Adipose tissue (tissue), 3 donors: ENCODE measurements around the gene ZNF226. TPM values are rescaled to one million over a fixed set of nuclear protein-coding genes. Genes with fewer than 3 reads are reported as not detected.
"Not testable (repeated sequence)": the region's sequence is repeated elsewhere in the genome, so short reads cannot be mapped to it uniquely, and the experiment has no call there.

Experiments
- H3K27ac ChIP-seq: one replicate; pipeline ENCODE4 v1.5.1; 2013; ENCODE audit warnings: low read depth, low read length
- WGBS, 3 donors: extraction: QIAGEN DNeasy Blood & Tissue Kit; methylation state at CpG; one replicate each; pipeline ENCODE4 v1.1.7; 2013; 5-methylcytosine and 5-hydroxymethylcytosine counted together
- polyA plus RNA-seq, 3 donors: library from polyadenylated mRNA; stranded (reverse); fragments of 200-250 nt; gene quantifications; one replicate each; pipeline ENCODE4 v1.2.3, GENCODE V29; 2013
- donor health status: healthy with polysubstance abuse.
- donor health status: Bipolar disorder and iron deficiency.
- donor health status: healthy.

Gene ZNF226
- polyA plus RNA-seq = 10 to 100 TPM in 1 of 3 donors, 1 to 10 TPM in 2; 5.3 to 15.2 (median 8.4) TPM

- 0 to 1% (median 1%) methylated on average over 32 of the region's 32 CpGs for WGBS, 3 donors
- peak within 1 kb of the TSS; percentile 83 for H3K27ac ChIP-seq
Measured at GRCh38 chr19:44164673-44165512, at the start of gene ZNF226. TSS of gene ZNF226 (plus strand) at chr19:44165100. CDS start at chr19:44170081, 4,981 bp downstream.

DNA sequence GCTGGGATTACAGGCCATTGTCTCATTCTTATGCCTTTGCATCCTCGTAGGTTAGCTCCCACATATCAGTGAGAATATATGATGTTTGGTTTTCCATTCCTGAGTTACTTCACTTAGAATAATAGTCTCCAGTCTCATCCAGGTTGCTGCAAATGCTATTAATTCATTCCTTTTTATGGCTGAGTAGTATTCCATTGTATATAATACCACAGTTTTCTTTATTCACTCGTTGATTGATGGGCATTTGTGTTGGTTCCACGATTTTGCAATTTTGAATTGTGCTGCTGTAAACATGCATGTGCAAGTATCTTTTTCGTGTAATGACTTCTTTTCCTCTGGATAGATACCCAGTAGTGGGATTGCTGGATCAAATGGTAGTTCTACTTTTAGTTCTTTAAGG lies 43.7 kb upstream of the ZNF226 start:
- not testable (repeated sequence) for H3K27ac ChIP-seq
- 93 to 95% (median 94%) methylated on average over 4 of the region's 4 CpGs for WGBS, 3 donors

DNA sequence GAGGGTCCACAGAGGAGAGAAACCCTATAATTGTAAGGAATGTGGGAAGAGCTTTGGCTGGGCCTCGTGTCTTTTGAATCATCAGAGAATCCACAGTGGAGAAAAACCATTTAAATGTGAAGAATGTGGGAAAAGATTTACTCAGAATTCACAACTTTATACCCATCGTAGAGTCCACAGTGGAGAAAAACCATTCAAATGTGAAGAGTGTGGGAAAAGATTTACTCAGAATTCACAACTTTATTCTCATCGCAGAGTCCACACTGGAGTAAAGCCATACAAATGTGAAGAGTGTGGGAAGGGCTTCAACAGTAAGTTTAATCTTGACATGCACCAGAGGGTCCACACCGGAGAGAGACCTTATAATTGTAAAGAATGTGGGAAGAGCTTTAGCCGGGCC lies 32.9 kb upstream of the ZNF226 start:
- 95 to 98% (median 97%) methylated on average over 5 of the region's 5 CpGs for WGBS, 3 donors
- no peak overlapping the region for H3K27ac ChIP-seq

- 0 to 1% (median 0%) methylated on average over 52 of the region's 52 CpGs for WGBS, 3 donors
- no peak within 1 kb of the TSS for H3K27ac ChIP-seq
Measured at GRCh38 chr19:44141191-44142058, 23.5 kb upstream of the ZNF226 start, which contains the start of gene ZNF234. TSS of gene ZNF234 (plus strand) at chr19:44141554. CDS start at chr19:44144633, 3,079 bp downstream.

DNA sequence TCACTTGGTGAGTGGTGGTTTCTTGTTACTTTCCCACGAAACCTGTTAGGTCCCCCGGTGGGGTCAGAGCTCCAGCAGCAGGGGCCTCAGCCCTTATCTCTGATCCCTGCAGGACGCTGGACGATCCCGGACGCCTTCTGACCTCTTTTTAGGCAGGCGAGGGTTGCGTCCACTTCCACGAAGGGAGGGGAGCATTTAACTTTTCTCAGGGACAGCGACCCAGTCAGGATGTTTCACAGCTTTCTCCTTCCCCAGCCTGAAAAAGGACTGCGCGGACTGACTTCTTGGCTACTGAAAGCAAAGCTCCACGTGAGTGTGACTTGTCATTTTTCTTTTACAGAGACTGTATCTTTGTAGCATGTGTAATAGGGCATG lies 22.9 kb upstream of the ZNF226 start:
- no peak overlapping the region for H3K27ac ChIP-seq
- 4 to 12% (median 8%) methylated on average over 13 of the region's 13 CpGs for WGBS, 3 donors

GRCh38 chr19:44149776-44150175 lies 15.1 kb upstream of the ZNF226 start:
- WGBS, 3 donors = 96 to 98% (median 97%) methylated on average over 4 of the region's 4 CpGs
- no peak overlapping the region for H3K27ac ChIP-seq

- 93 to 96% (median 95%) methylated on average over 5 of the region's 5 CpGs for WGBS, 3 donors
- H3K27ac ChIP-seq = no peak overlapping the region
Measured at GRCh38 chr19:44151491-44151890, 13.4 kb upstream of the ZNF226 start.

DNA sequence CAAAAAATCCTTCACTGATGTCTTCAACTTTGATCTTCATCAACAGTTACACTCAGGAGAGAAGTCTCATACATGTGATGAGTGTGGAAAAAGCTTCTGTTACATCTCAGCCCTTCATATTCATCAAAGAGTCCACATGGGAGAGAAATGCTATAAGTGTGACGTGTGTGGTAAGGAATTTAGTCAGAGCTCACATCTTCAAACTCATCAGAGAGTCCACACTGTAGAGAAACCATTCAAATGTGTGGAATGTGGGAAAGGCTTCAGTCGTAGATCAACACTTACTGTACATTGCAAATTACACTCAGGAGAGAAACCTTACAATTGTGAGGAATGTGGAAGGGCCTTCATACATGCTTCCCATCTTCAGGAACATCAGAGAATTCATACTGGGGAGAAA lies 8.4 kb upstream of the ZNF226 start:
- WGBS, 3 donors = 92 to 99% (median 97%) methylated on average over 2 of the region's 2 CpGs

DNA sequence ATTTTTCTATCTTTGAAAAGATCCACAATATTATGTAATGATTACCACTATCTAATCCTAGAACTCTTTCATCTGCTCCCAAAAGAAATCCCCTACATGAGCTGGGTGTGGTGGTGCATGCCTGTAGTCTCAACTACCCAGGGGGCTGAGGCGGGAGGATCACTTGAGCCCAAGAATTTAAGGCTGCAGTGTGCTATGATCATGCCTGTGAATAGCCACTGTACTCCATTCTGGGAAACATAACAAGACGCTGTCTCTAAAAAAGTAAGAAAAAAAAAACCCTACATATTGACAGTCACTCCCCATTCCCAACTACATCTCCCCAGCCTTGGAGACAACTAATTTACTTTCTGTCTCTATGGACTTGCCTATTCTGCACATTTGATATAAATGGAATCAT lies 1.1 kb upstream of the ZNF226 start:
- 94 to 98% (median 95%) methylated on average over 2 of the region's 2 CpGs for WGBS, 3 donors
- H3K27ac ChIP-seq = no peak overlapping the region

More for the DNA sequence above, 8.4 kb upstream of the ZNF226 start:
- no peak overlapping the region for H3K27ac ChIP-seq

GRCh38 chr19:44164327-44164672 lies 600 bp upstream of the ZNF226 start:
- 59 to 74% (median 72%) methylated on average over 3 of the region's 3 CpGs for WGBS, 3 donors
- no peak overlapping the region for H3K27ac ChIP-seq

- H3K27ac ChIP-seq = not testable (repeated sequence)
- 98 to 99% (median 98%) methylated on average over 6 of the region's 6 CpGs for WGBS, 3 donors
Measured at GRCh38 chr19:44170660-44171059, 5.8 kb downstream of the ZNF226 start.

DNA sequence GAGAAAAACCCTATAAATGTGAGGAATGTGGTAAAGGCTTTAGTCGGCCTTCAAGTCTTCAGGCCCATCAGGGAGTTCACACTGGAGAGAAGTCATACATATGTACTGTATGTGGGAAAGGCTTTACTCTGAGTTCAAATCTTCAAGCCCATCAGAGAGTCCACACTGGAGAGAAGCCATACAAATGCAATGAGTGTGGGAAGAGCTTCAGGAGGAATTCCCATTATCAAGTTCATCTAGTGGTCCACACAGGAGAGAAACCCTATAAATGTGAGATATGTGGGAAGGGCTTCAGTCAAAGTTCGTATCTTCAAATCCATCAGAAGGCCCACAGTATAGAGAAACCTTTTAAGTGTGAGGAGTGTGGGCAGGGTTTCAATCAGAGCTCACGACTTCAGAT lies 11.7 kb downstream of the ZNF226 start:
- no peak overlapping the region for H3K27ac ChIP-seq
- WGBS, 3 donors = 96 to 99% (median 96%) methylated on average over 3 of the region's 3 CpGs

GRCh38 chr19:44180968-44181367 lies 16.1 kb downstream of the ZNF226 start:
- H3K27ac ChIP-seq = no peak overlapping the region

GRCh38 chr19:44182145-44182544 lies 17.2 kb downstream of the ZNF226 start:
- 75 to 90% (median 86%) methylated on average over 10 of the region's 10 CpGs for WGBS, 3 donors
- no peak overlapping the region for H3K27ac ChIP-seq

DNA sequence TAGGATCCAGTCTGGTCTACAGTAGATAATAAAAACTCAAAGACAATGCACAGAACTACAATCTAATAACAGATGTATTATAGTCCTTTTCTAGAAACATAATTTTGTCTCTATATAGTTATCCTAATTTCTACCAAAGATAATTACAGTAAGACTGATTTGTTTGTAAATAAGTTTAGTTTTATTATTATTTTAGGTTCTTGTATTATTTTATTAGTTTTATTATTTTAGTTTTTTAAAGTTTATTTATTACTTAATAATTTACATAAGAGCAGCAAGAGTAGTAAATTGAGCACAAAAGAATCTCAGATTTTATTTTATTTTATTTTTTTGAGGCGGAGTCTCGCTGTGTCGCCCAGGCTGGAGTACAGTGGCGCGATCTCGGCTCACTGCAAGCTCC lies 25.1 kb downstream of the ZNF226 start:
- WGBS, 3 donors = 95 to 100% (median 97%) methylated on average over 6 of the region's 6 CpGs
- no peak overlapping the region for H3K27ac ChIP-seq

GRCh38 chr19:44192127-44192526 lies 27.2 kb downstream of the ZNF226 start:
- WGBS, 3 donors = 72 to 81% (median 75%) methylated on average over 5 of the region's 5 CpGs
- H3K27ac ChIP-seq = no peak overlapping the region

GRCh38 chr19:44196772-44197171 lies 31.9 kb downstream of the ZNF226 start:
- H3K27ac ChIP-seq = no peak overlapping the region

- WGBS, 3 donors = 77 to 83% (median 78%) methylated on average over 1 of the region's 1 CpG
- H3K27ac ChIP-seq = no peak overlapping the region
Measured at GRCh38 chr19:44202470-44202869, 37.6 kb downstream of the ZNF226 start.

DNA sequence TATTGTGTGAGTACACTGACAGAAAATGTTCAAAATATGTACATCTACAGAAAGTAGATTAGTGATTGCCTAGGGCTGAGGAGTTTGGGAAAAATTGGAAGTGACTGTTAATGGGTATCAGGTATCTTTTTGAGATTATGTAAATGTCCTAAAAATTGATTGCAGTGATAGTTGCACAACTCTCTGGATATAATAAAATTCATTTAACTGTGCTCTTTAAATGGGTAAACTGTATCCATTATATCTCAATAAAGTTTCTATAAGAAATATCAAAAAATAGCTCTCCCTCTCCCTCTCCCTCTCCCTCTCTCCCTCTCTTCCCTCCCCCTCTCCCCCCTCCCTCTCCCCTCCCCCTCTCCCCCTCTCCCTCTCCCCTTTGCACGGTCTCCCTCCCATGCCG lies 38.1 kb downstream of the ZNF226 start:
- no peak overlapping the region for H3K27ac ChIP-seq
- 90% methylated on average over 2 of the region's 2 CpGs; no CpG with 5 or more reads in 2 of the 3 donors for WGBS, 3 donors
